ENCODE measurements around the gene UQCR11.

Gene UQCR11

DNA sequence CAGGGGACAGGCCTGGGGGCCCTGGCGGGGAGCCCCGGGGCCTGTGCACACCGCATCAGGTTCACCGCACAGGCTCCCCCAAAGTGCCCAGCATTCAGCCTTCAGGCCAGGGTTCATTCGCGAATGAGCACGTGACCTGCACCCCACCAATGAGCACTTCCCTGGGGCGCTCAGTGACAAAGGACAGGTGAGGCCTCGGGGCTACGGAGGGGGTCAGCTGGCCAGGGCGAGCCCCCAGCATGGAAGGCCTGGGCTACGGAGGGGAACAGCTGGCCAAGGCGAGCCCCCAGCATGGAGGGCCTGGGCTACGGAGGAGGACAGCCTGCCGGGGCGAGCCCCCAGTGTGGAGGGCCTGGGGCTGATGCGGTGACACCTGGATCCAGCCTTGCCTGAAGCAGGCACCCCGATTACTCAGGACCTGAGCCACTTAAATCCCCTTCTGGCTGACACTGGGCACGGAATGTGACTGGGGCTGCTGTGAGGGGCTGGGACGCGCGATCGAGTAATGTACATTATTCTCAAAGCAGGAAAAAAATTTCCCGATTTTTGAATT lies 24.1 kb upstream of the UQCR11 start:
- H3K27ac ChIP-seq = no peak overlapping the region
- TF ChIP-seq, protein P1, sequence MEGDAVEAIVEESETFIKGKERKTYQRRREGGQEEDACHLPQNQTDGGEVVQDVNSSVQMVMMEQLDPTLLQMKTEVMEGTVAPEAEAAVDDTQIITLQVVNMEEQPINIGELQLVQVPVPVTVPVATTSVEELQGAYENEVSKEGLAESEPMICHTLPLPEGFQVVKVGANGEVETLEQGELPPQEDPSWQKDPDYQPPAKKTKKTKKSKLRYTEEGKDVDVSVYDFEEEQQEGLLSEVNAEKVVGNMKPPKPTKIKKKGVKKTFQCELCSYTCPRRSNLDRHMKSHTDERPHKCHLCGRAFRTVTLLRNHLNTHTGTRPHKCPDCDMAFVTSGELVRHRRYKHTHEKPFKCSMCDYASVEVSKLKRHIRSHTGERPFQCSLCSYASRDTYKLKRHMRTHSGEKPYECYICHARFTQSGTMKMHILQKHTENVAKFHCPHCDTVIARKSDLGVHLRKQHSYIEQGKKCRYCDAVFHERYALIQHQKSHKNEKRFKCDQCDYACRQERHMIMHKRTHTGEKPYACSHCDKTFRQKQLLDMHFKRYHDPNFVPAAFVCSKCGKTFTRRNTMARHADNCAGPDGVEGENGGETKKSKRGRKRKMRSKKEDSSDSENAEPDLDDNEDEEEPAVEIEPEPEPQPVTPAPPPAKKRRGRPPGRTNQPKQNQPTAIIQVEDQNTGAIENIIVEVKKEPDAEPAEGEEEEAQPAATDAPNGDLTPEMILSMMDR (IDR thresholded peaks at IDR 0.05) = no peak
- no peak overlapping the region for H3K4me3 ChIP-seq
- no peak for DNase-seq (ENCODE audit: low spot score)

GRCh38 chr19:1627194-1627593 lies 21.9 kb upstream of the UQCR11 start:
- Histone ChIP-seq H3K4me3 (no peak overlapping the region), H3K27ac (no peak overlapping the region)
- DNase-seq (ENCODE audit: low spot score) = no peak
- TF ChIP-seq, protein P1 (IDR thresholded peaks at IDR 0.05) = no peak

DNA sequence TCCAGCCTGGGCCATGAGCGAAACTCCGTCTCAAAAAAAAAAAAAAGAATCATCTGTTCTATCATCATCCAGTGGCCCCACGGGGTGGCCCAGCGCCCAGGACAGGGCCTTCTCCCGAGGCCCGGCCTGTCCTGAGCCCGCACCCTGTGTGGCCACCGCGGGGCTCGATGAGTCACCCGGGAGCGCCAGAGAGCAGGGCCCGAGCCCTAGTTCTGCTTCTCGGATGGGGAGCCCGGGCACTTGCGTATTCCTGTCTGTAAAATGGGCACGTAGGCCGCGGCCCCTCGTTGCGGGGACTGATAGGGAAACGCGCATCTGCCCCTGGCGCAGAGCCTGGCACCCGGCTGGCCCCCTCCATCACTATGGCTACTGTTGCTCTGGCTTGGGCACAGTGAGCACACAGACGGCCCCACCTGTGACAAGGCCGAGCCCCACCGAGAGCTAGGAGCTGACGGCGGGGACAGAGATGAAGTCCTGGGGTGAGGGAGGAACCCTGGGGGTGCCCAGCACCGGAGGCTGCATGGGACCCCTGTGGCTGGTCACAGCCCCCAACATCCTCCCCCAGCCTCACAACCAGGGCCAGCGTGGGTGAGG lies 21.3 kb upstream of the UQCR11 start:
- Histone ChIP-seq H3K27ac (no peak overlapping the region), H3K4me3 (no peak overlapping the region)
- no peak for DNase-seq (ENCODE audit: low spot score)
- TF ChIP-seq, protein P1 (IDR thresholded peaks at IDR 0.05) = no peak

DNA sequence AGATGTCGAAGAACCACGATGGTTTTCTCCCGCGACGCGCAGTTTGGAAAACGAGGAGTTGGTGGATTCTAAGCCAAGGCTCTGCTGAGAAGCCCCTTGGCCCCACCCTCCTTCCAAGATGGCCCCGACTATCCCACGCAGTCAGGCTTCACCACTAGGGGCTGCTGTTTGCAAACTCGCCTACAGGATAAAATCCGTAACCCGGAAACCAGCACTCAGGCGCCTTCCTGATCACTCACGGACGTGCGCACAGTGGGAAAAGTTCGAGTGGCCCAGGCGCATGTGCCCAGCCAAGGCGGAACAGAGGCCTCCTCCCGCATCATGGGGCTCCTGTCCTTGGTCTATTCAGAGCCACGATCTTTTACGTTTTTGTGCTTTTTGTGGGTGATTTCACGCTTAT lies 19.2 kb upstream of the UQCR11 start:
- Histone ChIP-seq H3K4me3 (no peak overlapping the region), H3K27ac (no peak overlapping the region)
- TF ChIP-seq, protein P1 (IDR thresholded peaks at IDR 0.05) = no peak
- DNase-seq (ENCODE audit: low spot score) = no peak

DNA sequence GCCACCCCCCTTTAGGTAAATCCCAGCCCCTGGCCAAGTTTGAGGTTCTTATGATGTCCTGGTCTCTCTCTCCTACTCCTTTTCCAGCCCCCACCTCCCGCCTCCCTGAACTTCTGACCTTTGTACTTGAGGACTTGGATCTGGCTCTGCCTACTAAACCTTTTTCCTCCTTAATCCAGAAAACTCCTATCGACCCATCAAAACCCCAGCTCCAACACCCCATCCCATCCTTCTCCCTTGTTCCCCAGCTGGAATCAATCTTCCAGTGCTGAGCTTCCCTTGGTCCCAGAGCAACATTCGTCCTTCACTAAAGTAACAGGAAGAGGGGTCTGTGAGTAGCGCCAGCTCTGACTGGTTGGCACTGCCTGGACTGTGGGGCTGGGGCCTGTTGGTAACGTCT lies 17.3 kb upstream of the UQCR11 start:
- TF ChIP-seq, protein P1 (IDR thresholded peaks at IDR 0.05) = no peak
- DNase-seq (ENCODE audit: low spot score) = no peak

GRCh38 chr19:1622007-1622406 lies 16.7 kb upstream of the UQCR11 start:
- TF ChIP-seq, protein P1 (IDR thresholded peaks at IDR 0.05) = no peak
- no peak for DNase-seq (ENCODE audit: low spot score)
- Histone ChIP-seq H3K27ac (no peak overlapping the region), H3K4me3 (no peak overlapping the region)

More for the DNA sequence above, 17.3 kb upstream of the UQCR11 start:
- Histone ChIP-seq H3K4me3 (no peak overlapping the region), H3K27ac (no peak overlapping the region)

GRCh38 chr19:1621574-1621973 lies 16.3 kb upstream of the UQCR11 start:
- no peak for DNase-seq (ENCODE audit: low spot score)
- H3K27ac ChIP-seq = no peak overlapping the region
- H3K4me3 ChIP-seq = no peak overlapping the region
- TF ChIP-seq, protein P1 (IDR thresholded peaks at IDR 0.05) = no peak
